ENCODE results near the gene TMEM237.

TMEM237 gene

DNA sequence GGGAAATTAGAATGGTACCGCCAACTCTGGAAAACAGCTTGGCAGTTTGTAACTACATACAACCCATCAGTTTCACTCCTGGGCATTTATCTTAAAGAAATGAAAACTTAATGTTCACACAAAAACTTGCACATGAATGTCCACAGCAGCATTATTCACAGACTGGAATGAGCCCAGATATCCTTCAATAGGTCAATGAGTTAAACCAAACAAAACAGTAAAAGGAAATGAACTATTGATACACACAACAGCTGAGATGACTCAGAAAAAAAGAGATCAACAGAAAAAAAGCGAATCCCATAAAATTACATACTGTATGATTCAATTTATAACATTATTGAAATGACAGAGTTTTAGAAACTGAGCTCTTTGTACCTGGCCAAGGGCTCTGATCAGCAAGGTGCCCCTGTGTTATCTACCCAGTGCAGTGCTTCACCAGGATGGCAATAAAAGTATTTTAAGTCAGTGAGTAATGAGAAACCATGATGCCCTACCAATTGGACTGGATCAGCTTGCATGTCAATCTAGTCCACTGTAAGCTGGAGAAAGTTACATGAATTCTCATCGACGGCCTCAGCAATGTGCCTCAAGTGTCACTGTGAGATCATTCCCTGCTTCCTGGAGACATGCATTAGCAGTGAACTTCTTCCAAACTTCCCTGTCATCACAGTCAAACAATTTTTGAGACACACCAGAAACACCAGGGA is 21.9 kb downstream of the TMEM237 start:
- Mint-ChIP-seq H3K4me1 (ENCODE audit: low read depth) (no peaks in the 10 kb centered on the region), H3K36me3 (peaks cover 2% of the 10 kb centered on the region), H3K4me3 (no peak overlapping the region), H3K9me3 (ENCODE audit: low read depth) (no peaks in the 10 kb centered on the region), H3K27ac (no peak overlapping the region), H3K27me3 (no peaks in the 10 kb centered on the region)

DNA sequence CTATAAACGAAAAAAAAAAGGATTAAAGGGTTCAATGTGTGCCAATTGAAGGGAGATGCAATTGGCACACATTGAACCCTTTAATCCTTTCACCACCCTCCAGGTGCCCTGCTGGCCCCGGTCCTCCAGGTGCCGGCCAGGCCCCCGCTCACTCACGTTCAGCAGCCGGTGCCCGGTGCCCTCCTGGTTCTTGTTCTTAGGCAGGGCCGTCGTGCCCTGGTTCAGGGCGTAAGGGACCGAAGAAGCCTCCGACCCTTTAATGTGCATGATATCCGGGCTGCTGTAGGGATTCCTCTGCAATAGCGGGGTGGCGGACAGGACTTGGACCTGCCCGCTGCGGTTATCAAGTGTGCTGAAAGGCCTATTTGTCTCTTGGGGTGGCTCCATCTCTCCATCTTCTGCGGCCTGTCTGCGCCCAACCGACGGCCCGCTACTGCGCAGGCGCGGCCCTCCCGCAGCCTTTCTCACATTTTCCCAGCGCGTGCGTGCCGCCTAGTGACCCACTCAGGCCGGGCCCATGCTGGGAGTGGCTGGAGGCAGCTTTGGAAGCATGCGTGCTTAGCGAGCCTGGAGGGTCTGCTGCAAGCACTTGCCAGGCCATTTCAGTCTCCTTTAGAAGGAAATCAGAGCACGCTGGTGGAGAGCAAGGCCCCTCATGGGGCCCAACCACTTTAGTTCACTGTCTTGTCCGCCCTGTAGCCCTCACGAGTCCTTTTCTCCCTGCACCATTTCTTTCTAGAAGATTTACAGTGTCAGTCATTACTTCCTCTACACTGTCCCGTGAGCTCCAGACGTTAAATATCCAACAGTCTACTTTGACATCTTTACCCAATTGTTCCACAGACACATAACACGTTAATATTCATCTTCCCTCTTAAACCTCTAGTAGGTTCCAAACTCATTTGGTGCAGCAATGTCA is 24.3 kb downstream of the TMEM237 start:
- no peaks in the 10 kb centered on the region for H3K9me3 Mint-ChIP-seq (ENCODE audit: low read depth)
- H3K4me1 Mint-ChIP-seq (ENCODE audit: low read depth) = no peaks in the 10 kb centered on the region
- no peak overlapping the region for H3K27ac Mint-ChIP-seq
- no peaks in the 10 kb centered on the region for H3K27me3 Mint-ChIP-seq
- H3K4me3 Mint-ChIP-seq = no peak overlapping the region
- H3K36me3 Mint-ChIP-seq = no peaks in the 10 kb centered on the region

DNA sequence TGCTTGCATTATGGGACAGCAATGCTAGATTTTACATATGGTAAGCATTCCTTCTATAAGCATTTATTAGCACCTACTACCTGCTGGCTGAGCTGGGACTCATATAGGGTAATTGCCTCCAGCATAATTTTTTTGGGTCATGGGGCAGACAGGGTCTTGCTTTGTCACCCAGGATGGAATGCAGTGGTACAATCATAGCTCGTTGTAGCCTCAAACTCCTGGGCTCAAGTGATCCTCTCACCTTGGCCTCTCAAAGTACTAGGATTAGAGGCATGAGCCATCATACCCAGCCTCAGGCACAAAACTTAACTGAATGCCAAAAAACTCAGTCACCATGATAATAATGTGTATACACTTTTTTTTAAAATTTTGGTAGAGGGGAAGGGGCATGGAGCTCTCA is 35.3 kb downstream of the TMEM237 start:
- peaks cover 4% of the 10 kb centered on the region for H3K27me3 Mint-ChIP-seq
- no peaks in the 10 kb centered on the region for H3K4me1 Mint-ChIP-seq (ENCODE audit: low read depth)
- H3K27ac Mint-ChIP-seq = no peak overlapping the region
- H3K36me3 Mint-ChIP-seq = peaks cover 5% of the 10 kb centered on the region
- peaks cover 6% of the 10 kb centered on the region for H3K9me3 Mint-ChIP-seq (ENCODE audit: low read depth)
- H3K4me3 Mint-ChIP-seq = no peak overlapping the region

DNA sequence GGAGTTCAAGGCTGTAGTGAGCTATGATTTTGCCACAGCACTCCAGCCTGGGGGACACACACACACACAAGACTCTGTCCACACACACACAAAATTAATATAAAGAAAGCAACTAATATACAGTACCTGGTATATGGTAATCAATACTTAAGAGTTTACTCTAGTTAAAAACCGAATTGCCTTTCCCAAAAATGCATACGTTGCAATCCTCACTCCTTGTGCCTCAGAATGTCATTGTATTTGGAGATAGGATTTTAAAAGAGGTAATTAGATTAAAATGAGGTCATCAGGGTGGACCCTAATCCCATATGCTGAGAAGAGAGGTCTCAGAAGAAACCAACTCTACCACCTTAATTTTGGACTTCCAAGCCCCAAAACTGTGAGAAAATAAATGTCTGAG is 35.7 kb downstream of the TMEM237 start:
- Mint-ChIP-seq H3K4me1 (ENCODE audit: low read depth) (no peaks in the 10 kb centered on the region), H3K9me3 (ENCODE audit: low read depth) (peaks cover 6% of the 10 kb centered on the region), H3K36me3 (peaks cover 5% of the 10 kb centered on the region), H3K4me3 (no peak overlapping the region), H3K27me3 (peaks cover 4% of the 10 kb centered on the region), H3K27ac (no peak overlapping the region)

DNA sequence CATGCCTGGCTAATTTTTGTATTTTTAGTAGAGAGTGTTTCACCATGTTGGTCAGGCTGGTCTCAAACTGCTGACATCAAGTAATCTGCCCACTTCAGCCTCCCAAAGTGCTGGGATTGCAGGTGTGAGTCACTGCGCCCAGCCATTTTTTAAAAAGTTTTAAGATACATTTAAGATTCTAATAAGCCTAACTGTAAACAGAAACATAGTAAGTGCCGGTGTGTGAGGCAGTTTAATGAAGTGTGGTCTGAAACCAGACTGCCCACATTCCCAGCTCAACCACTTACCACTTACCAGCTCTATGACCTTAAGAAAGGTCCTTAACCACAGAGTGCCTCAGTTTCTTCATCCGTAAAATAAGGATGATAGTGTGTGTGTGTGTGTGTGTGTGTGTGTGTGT is 42.4 kb downstream of the TMEM237 start:
- Mint-ChIP-seq H3K36me3 (peaks cover 9% of the 10 kb centered on the region), H3K9me3 (ENCODE audit: low read depth) (peaks cover 13% of the 10 kb centered on the region), H3K27ac (no peak overlapping the region), H3K4me3 (no peak overlapping the region), H3K4me1 (ENCODE audit: low read depth) (no peaks in the 10 kb centered on the region), H3K27me3 (peaks cover 4% of the 10 kb centered on the region)

DNA sequence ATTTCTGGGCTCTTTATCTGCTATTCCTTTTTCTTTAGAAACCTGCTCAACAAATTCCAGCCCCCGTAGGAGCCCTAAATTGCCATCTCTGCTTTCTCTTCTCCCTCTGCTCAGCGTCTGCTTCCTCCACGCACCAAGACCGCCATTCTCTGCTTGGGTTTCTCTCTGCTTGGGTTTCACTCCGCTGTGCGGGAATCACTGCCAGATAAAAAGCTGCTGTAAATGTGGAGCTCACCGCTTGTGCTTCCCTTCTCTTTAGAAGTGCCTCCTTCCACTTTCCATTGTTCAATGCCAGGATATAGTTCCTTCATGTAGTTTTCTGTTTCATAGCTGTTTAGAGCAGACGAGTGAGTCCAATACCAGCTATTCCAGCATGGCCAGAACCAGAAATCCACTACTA is 45.9 kb downstream of the TMEM237 start:
- H3K4me1 Mint-ChIP-seq (ENCODE audit: low read depth) = no peaks in the 10 kb centered on the region
- no peak overlapping the region for H3K27ac Mint-ChIP-seq
- H3K4me3 Mint-ChIP-seq = no peak overlapping the region
- no peaks in the 10 kb centered on the region for H3K27me3 Mint-ChIP-seq
- peaks cover 9% of the 10 kb centered on the region for H3K36me3 Mint-ChIP-seq
- peaks cover 15% of the 10 kb centered on the region for H3K9me3 Mint-ChIP-seq (ENCODE audit: low read depth)

DNA sequence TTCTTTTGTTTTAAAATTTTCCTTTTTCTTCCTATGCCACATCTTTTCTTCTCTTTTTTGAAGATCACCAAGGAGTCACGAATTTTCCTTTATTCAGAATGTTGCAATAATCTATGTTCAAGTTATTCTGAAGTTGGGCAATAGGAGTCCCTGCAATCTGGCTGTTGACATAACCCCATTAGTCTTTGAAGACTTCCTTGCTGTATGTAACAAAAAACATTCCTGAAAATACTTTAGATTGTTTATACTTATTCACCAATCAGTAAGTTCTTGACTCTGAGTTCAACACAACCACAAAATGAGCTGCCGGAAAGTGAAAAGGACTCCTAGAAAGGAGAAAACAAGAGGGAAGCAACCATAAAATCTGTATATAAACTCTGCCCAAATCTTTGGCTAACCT is 62.8 kb downstream of the TMEM237 start:
- no peak overlapping the region for H3K4me3 Mint-ChIP-seq

DNA sequence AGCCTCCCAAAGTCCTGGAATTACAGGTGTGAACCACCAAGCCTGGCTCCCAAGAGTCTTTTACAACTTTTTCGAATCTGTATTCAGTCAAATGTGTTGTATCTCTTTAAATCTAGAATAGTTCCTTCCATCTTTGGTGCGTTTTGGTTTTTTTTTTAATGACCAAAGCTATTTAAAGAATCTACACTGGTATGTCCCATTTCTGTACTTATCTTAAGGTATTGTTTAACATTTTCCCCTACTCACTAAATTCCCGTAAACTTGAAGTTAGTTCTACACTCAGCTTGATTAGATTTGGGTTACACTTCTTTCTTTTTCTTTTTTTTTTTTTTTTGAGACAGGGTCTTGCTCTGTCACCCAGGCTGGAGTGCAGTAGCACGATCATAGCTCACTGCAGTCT is 63.8 kb downstream of the TMEM237 start:
- Mint-ChIP-seq H3K4me3 (no peak overlapping the region), H3K4me1 (ENCODE audit: low read depth) (no peaks in the 10 kb centered on the region), H3K27ac (no peak overlapping the region), H3K36me3 (no peaks in the 10 kb centered on the region), H3K9me3 (ENCODE audit: low read depth) (no peaks in the 10 kb centered on the region), H3K27me3 (peaks cover 3% of the 10 kb centered on the region)

More for the DNA sequence above, 62.8 kb downstream of the TMEM237 start:
- H3K27ac Mint-ChIP-seq = no peak overlapping the region
- H3K27me3 Mint-ChIP-seq = peaks cover 3% of the 10 kb centered on the region
- no peaks in the 10 kb centered on the region for H3K36me3 Mint-ChIP-seq
- no peaks in the 10 kb centered on the region for H3K4me1 Mint-ChIP-seq (ENCODE audit: low read depth)
- H3K9me3 Mint-ChIP-seq (ENCODE audit: low read depth) = no peaks in the 10 kb centered on the region

DNA sequence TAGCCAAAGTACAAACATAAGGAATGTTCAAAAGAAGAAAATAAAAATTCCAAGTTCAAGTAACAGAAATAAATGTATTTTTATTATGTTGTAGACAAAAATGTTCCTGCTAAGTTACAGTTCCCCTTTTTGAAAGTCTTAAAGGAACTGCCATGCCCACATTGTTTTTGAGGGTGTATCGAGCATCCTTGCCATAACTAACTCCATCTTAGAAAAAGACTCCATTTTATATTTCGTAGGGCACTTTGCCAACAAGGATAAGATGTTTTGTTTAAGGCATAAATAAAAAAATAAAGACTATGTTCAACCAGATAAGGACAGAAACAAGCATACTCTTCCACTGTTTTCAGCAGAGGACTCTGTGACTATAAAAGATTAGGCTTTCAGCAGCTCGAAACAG is 67.3 kb downstream of the TMEM237 start:
- no peaks in the 10 kb centered on the region for H3K27me3 Mint-ChIP-seq
- H3K36me3 Mint-ChIP-seq = no peaks in the 10 kb centered on the region
- H3K4me3 Mint-ChIP-seq = no peak overlapping the region
- H3K4me1 Mint-ChIP-seq (ENCODE audit: low read depth) = no peaks in the 10 kb centered on the region
- H3K9me3 Mint-ChIP-seq (ENCODE audit: low read depth) = no peaks in the 10 kb centered on the region
- H3K27ac Mint-ChIP-seq = no peak overlapping the region

DNA sequence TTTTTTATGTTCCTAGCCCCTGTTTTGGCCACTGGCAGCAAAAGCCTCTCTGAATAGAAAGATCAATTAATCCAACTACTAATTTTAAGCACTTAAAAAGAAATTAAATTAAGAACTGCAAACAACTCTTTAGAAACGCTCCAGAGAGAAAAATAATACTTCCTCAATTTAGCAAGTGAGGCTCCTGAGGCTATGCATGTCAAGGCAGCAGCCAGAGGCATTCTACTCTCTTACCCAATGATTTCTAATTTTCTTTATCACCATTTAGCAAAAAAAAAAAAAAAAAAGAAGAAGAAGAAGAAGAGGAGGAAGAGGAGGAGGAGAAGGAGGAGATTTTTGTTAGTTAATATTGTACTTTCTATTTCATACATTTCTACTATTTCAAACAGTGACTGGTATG is 68.5 kb downstream of the TMEM237 start:
- Mint-ChIP-seq H3K27ac (no peak overlapping the region), H3K4me1 (ENCODE audit: low read depth) (no peaks in the 10 kb centered on the region), H3K27me3 (no peaks in the 10 kb centered on the region), H3K9me3 (ENCODE audit: low read depth) (no peaks in the 10 kb centered on the region), H3K4me3 (no peak overlapping the region), H3K36me3 (no peaks in the 10 kb centered on the region)

DNA sequence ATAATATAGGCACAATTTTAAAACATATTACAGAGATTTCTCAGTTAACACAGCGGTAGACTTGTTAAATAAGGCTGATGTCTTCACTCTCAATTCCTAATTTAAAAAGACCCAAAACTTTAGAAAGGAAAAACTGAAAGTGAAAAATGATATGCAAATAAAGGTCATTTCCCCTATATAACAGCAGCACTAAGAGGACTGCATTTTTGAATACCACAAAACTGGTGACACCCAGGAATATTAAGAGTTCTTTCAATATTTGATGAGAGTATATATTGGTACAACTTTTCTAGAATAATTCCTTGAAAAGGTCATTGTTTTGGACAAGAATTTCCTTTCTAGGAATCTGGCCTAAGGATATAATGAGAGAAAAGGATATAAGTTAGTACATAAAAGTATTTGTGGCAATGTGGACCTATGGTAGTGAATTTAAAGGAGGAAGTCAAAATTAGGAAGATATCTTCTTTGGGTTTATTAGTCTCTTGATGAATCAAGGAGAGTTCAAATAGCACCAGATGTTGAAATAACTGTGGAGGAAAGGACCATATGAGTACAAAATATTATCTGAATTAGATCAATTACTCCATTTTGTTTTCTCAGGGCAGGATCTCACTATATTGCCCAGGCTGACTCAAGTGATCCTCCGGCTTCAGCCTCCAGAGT is 70.3 kb downstream of the TMEM237 start:
- no peak overlapping the region for H3K4me3 Mint-ChIP-seq
- no peak overlapping the region for H3K27ac Mint-ChIP-seq

More for the DNA sequence above, 70.3 kb downstream of the TMEM237 start:
- Mint-ChIP-seq H3K36me3 (no peaks in the 10 kb centered on the region), H3K9me3 (ENCODE audit: low read depth) (no peaks in the 10 kb centered on the region), H3K4me1 (ENCODE audit: low read depth) (no peaks in the 10 kb centered on the region), H3K27me3 (no peaks in the 10 kb centered on the region)
